Posterior cingulate gyrus (tissue), 11 donors: ENCODE data around the gene PPP1R14B.

ENCODE experiments used
- DNase-seq, 10 donors: peaks; one replicate each; pipeline versions ENCODE4 v3.0.0 to v3.0.0-alpha.2; 2020 to 2021; ENCODE audit warnings: mixed read lengths in 3 of 10
- intact Hi-C: fragments of 100-400 bp; cut with DNase I; formaldehyde crosslinking; loops from one replicate; pipeline ENCODE4 v1.15.1; 2023

The PPP1R14B gene

DNA sequence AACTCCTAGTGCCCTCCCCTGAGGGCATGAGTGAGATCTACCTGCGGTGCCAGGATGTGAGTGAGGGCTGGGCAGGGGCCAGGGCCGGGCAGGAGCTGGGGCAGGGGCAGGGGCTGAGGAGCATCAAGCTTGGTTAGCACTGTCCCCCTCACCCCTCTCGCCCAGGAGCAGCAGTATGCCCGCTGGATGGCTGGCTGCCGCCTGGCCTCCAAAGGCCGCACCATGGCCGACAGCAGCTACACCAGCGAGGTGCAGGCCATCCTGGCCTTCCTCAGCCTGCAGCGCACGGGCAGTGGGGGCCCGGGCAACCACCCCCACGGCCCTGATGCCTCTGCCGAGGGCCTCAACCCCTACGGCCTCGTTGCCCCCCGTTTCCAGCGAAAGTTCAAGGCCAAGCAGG is 26.5 kb downstream of the PPP1R14B start:
- DNase-seq = no peak

DNA sequence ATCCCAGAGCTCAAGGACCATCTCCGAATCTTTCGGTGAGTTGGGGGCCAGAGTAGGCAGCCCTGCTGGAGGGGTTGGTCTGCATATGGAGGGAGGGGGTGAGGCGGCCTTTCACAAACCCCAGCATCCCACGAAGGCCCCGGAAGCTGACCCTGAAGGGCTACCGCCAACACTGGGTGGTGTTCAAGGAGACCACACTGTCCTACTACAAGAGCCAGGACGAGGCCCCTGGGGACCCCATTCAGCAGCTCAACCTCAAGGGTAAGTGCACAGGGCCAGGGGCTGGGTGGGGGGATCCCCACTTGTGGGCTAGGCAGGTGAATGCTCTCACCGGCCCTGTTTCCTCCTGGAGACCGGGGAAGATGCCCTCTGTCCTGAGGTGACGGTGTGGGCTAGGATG is 27.0 kb downstream of the PPP1R14B start:
- no peak for DNase-seq
- intact Hi-C loops = no loop called here

More for the DNA sequence above, 26.5 kb downstream of the PPP1R14B start:
- intact Hi-C loops = no loop called here

DNA sequence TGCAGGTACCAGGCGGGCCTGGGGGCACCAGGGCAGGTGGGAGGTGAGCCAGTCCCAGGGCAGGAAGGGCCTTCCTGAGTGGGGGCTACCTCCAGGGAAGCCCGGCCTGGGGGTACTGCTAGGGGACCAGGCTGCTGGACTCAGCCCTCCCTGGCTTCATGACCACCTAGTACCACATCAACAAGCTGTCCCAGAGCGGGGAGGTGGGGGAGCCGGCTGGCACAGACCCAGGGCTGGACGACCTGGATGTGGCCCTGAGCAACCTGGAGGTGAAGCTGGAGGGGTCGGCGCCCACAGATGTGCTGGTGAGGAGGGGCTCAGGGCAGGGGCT is 27.4 kb downstream of the PPP1R14B start:
- intact Hi-C loops = no loop called here
- no peak for DNase-seq

GRCh38 chr11:64218628-64219353 is 28.0 kb downstream of the PPP1R14B start:
- peak in 1 of 10 donors; percentile 64 for DNase-seq
- intact Hi-C loops = no loop called here

DNA sequence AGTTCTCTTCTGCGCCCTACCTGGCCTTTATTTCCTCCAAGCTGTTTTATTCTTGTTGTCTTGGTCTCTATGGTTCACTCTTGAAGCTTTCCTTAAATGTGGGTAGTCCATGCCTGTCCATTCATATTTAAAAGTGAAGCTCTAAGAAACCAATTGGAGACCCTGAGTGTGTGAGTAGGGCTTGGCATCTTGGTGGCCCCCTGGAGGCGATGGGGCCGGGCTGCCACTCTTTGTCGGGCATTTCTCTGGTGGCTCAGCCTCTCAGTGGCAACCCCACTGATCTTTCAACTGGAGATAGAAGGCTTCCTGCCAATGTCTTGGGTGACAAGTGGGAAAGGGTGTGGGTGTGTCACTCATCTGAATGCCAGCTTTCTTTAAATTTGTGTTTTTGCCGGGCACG is 29.9 kb downstream of the PPP1R14B start:
- DNase-seq = peak in 1 of 10 donors; percentile 38
- intact Hi-C loops = no loop called here

GRCh38 chr11:64211181-64211872 is 35.4 kb downstream of the PPP1R14B start:
- intact Hi-C loops = no loop called here
- DNase-seq = peak in 2 of 10 donors; percentile 70 to 73

DNA sequence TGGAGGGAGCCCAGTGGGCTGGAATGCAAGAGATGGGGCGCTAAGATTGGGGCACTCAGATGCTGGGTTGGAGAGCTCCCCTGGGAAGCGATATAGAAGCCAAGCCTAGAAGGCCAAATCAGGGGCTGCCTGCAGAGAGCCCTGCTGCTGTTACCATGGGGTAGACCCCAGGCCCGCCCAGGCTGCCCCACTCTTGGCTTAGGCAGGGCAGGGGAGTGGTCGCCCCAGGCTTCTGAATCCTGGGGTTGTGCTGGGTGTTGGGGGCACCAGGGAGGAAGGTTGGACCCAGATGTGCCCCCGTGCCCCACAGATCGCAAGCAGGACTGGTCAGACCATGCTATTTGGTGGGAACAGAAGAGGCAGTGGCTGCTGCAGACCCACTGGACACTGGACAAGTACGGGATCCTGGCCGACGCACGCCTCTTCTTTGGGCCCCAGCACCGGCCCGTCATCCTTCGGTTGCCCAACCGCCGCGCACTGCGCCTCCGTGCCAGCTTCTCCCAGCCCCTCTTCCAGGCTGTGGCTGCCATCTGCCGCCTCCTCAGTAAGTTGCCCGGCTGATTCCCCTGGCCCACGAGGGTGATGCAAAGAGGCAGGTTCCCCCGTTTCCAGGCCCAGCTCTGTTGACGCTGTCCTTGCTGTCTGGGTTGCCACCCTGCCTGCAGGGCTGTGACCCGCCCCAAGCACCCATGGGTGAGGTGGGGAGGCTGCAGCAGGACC is 36.3 kb downstream of the PPP1R14B start:
- DNase-seq = peak in 2 of 10 donors; percentile 64 to 80
- intact Hi-C loops = no loop called here

- DNase-seq = no peak
- intact Hi-C loops = no loop called here
Measured at GRCh38 chr11:64209563-64209843, 37.2 kb downstream of the PPP1R14B start.

GRCh38 chr11:64208796-64209562 is 37.8 kb downstream of the PPP1R14B start:
- intact Hi-C loops = no loop called here
- peak in 2 of 10 donors; percentile 82 to 84 for DNase-seq

GRCh38 chr11:64208086-64208795 is 38.5 kb downstream of the PPP1R14B start:
- DNase-seq = peak in 2 of 10 donors; percentile 75 to 81
- intact Hi-C loops = no loop called here

- DNase-seq = peak in 3 of 10 donors; percentile 46 to 89 (median 76)
- intact Hi-C loops = no loop called here
Measured at GRCh38 chr11:64207256-64208085, 39.3 kb downstream of the PPP1R14B start.

- DNase-seq = peak in 2 of 10 donors; percentile 70 to 91
Measured at GRCh38 chr11:64206457-64207255, 40.1 kb downstream of the PPP1R14B start, which contains the start of gene FERMT3. Gene FERMT3, plus strand, starts transcription at chr11:64206721. Its CDS starts 644 bp downstream, at chr11:64207365.

GRCh38 chr11:64204464-64204989 is 42.2 kb downstream of the PPP1R14B start:
- peak; percentile 63 to 98 (median 86) for DNase-seq
- intact Hi-C loops = no loop called here

More at GRCh38 chr11:64206457-64207255, 40.1 kb downstream of the PPP1R14B start, which contains the start of gene FERMT3:
- intact Hi-C loops = no loop called here

DNA sequence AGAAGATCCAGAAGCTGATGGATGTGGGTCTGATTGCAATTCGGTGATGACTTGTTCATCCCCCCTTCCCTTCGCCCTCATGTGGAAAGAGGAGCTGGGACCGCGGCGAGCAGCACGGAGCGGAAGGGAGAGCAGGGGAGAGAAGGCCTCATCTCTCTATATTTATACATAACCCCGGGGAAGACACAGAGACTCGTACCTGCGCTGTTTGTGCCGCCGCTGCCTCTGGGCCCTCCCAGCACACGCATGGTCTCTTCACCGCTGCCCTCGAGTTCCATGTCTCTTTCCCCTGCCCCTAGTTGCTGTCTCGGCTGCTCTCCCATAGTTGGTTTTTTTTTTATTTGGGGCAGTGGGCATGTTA is 42.7 kb downstream of the PPP1R14B start:
- DNase-seq = peak in 2 of 10 donors; percentile 16 to 49
- intact Hi-C loops = no loop called here

- peak in 2 of 10 donors; percentile 54 to 68 for DNase-seq
- intact Hi-C loops = no loop called here
Measured at GRCh38 chr11:64203421-64204079, 43.2 kb downstream of the PPP1R14B start.

GRCh38 chr11:64202992-64203391 is 43.8 kb downstream of the PPP1R14B start:
- DNase-seq = peak in 1 of 10 donors; percentile 68
- intact Hi-C loops = no loop called here

GRCh38 chr11:64201543-64201942 is 45.2 kb downstream of the PPP1R14B start:
- intact Hi-C loops = no loop called here
- no peak for DNase-seq
